Measurements from ENCODE around the gene UBE2E3. TPM values are rescaled to one million over a fixed set of nuclear protein-coding genes. Genes with fewer than 3 reads are reported as not detected.

The UBE2E3 gene
- total RNA-seq, 5 donors from 2014 or later (not counting 1 experiment from before 2014, with no cell fraction given) = 21.2 to 25.2 (median 21.3) TPM

GRCh38 chr2:181111059-181111458, 130.7 kb downstream of the UBE2E3 start:
- no peak overlapping the region for H3K27ac ChIP-seq (ENCODE audit: low read length)
- H3K9me3 Mint-ChIP-seq = no peaks in the 10 kb centered on the region
- POLR2A ChIA-PET = interaction anchor here (0.7 kb wide), 2 partner anchors 204 to 282 kb away, joined by 3 to 4 read pairs; no protein-coding TSS in a partner anchor
- H3K36me3 Mint-ChIP-seq = peaks cover 3% of the 10 kb centered on the region
- peaks cover 9 to 15% of the 10 kb centered on the region in 2 experiments for H3K4me1 ChIP-seq (ENCODE audit: control insufficient read depth in 1 of 2, extremely low read depth in 1 of 2, insufficient read depth in 2 of 2, low read length in 2 of 2)
- H3K4me3 ChIP-seq (ENCODE audit: control insufficient read depth in 1 of 2, extremely low read depth in 1 of 2, low read length in 1 of 2) = no peak overlapping the region
- DNase-seq (no peak), ATAC-seq (replicated peaks in 1 of 4) (no peak)
- H3K27me3 Mint-ChIP-seq = no peaks in the 10 kb centered on the region
- no peak overlapping the region for H3K27ac Mint-ChIP-seq
- peaks cover 32 to 41% (median 33%) of the 10 kb centered on the region in 3 donors for H3K4me1 Mint-ChIP-seq
- peaks cover 0 to 4% of the 10 kb centered on the region in 2 donors for H3K36me3 ChIP-seq (ENCODE audit: control insufficient read depth in 2 of 2, extremely low read depth in 1 of 2, insufficient read depth in 1 of 2, low read length in 1 of 2)
- 100% methylated on average over 1 of the region's 2 CpGs for WGBS (ENCODE audit: insufficient coverage)
- no peaks in the 10 kb centered on the region for H3K27me3 ChIP-seq (replicated peaks in 1 of 2; ENCODE audit: control insufficient read depth in 2 of 2, extremely low read depth in 1 of 2, insufficient read depth in 2 of 2, low read length in 1 of 2)
- H3K4me3 Mint-ChIP-seq = no peak overlapping the region
- H3K9me3 ChIP-seq = no peaks in the 10 kb centered on the region
- CTCF ChIA-PET = interaction anchor here in 1 of 2 donors (0.7 to 1.1 kb wide), 2 partner anchors 33 to 356 kb away, joined by 3 to 4 read pairs; no protein-coding TSS in a partner anchor

- H3K9me3 Mint-ChIP-seq = no peaks in the 10 kb centered on the region
- no CpG with 5 or more reads among the region's 1 CpG for WGBS (ENCODE audit: insufficient coverage)
- H3K4me1 ChIP-seq (ENCODE audit: control insufficient read depth in 1 of 2, extremely low read depth in 1 of 2, insufficient read depth in 2 of 2, low read length in 2 of 2) = no peaks in the 10 kb centered on the region
- H3K4me1 Mint-ChIP-seq = peaks cover 18 to 37% (median 20%) of the 10 kb centered on the region in 3 donors
- H3K4me3 ChIP-seq (ENCODE audit: control insufficient read depth in 1 of 2, extremely low read depth in 1 of 2, low read length in 1 of 2) = no peak overlapping the region
- H3K36me3 Mint-ChIP-seq = peaks cover 3% of the 10 kb centered on the region
- no peak overlapping the region for H3K27ac Mint-ChIP-seq
- ATAC-seq (replicated peaks in 1 of 4) (no peak), DNase-seq (no peak)
- no peak overlapping the region for H3K4me3 Mint-ChIP-seq
- H3K27me3 ChIP-seq (replicated peaks in 1 of 2; ENCODE audit: control insufficient read depth in 2 of 2, extremely low read depth in 1 of 2, insufficient read depth in 2 of 2, low read length in 1 of 2) = no peaks in the 10 kb centered on the region
- CTCF ChIA-PET = interaction anchor here (0.7 to 1.3 kb wide), 5 partner anchors 9 to 1068 kb away, joined by 3 to 4 read pairs (median 3); no protein-coding TSS in a partner anchor
- POLR2A ChIA-PET = interaction anchor here in 1 of 2 donors (0.7 kb wide), 3 partner anchors 15 to 256 kb away, joined by 3 read pairs; no protein-coding TSS in a partner anchor
- no peak overlapping the region for H3K27ac ChIP-seq (ENCODE audit: low read length)
- H3K9me3 ChIP-seq = no peaks in the 10 kb centered on the region
- no peaks in the 10 kb centered on the region for H3K27me3 Mint-ChIP-seq
- no peaks in the 10 kb centered on the region for H3K36me3 ChIP-seq (ENCODE audit: control insufficient read depth in 2 of 2, extremely low read depth in 1 of 2, insufficient read depth in 1 of 2, low read length in 1 of 2)
These were observed 132.5 kb downstream of the UBE2E3 start for GRCh38 chr2:181112916-181113315.
